ENCODE measurements around the gene ZNF662.

- TF ChIP-seq ZNF274 (IDR thresholded peaks at IDR 0.05; ENCODE audit: low read depth, low read length) (no peak), POLR2A (IDR thresholded peaks at IDR 0.05; ENCODE audit: borderline replicate concordance, extremely low read depth, insufficient read depth, insufficient read length) (no peak), POLR2AphosphoS5 (IDR thresholded peaks at IDR 0.05; ENCODE audit: low read depth, low read length) (no peak), ELF1 (IDR thresholded peaks at IDR 0.05; ENCODE audit: borderline replicate concordance, low read depth) (no peak)
- TF ChIP-seq, protein P1, sequence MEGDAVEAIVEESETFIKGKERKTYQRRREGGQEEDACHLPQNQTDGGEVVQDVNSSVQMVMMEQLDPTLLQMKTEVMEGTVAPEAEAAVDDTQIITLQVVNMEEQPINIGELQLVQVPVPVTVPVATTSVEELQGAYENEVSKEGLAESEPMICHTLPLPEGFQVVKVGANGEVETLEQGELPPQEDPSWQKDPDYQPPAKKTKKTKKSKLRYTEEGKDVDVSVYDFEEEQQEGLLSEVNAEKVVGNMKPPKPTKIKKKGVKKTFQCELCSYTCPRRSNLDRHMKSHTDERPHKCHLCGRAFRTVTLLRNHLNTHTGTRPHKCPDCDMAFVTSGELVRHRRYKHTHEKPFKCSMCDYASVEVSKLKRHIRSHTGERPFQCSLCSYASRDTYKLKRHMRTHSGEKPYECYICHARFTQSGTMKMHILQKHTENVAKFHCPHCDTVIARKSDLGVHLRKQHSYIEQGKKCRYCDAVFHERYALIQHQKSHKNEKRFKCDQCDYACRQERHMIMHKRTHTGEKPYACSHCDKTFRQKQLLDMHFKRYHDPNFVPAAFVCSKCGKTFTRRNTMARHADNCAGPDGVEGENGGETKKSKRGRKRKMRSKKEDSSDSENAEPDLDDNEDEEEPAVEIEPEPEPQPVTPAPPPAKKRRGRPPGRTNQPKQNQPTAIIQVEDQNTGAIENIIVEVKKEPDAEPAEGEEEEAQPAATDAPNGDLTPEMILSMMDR (IDR thresholded peaks at IDR 0.05 in 2 of 3, conservative IDR thresholded peaks at IDR 0.05 in 1 of 3; ENCODE audit: borderline replicate concordance in 1 of 3, insufficient read depth in 1 of 3, low read depth in 2 of 3, low read length in 2 of 3) = no peak
Observed at GRCh38 chr3:42901073-42901415, 4.9 kb upstream of the ZNF662 start.
